Measurements from ENCODE around the gene COL12A1. TPM values are rescaled to one million over a fixed set of nuclear protein-coding genes. Genes with fewer than 3 reads are reported as not detected.

COL12A1 gene
- total RNA-seq, 2 experiments from 2014 or later, result not detected

DNA sequence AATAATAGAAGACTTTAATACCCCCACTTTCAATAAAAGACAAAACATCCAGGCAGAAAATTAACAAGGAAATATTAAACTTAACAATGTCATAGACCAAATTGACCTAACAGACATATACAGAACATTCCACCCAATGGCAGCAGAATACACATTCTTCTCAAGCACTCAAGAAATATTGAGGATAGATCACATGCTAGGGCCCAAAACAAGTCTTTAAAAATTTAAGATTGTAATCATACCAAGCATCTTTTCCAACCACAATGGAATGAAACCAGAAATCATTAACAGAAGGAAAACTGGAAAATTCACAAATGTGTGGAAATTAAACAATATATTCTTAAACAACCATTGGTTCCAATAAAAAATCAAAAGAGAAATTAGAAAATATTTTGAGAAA lies 161.0 kb downstream of the COL12A1 start:
- Mint-ChIP-seq H3K36me3 (no peaks in the 10 kb centered on the region), H3K4me3 (no peak overlapping the region), H3K27me3 (no peaks in the 10 kb centered on the region), H3K27ac (no peak overlapping the region), H3K4me1 (no peaks in the 10 kb centered on the region), H3K9me3 (ENCODE audit: low read depth) (peaks cover 12% of the 10 kb centered on the region)
- DNase-seq, result no peak
- ATAC-seq, result no peak
- CTCF ChIA-PET, result no interaction called here

DNA sequence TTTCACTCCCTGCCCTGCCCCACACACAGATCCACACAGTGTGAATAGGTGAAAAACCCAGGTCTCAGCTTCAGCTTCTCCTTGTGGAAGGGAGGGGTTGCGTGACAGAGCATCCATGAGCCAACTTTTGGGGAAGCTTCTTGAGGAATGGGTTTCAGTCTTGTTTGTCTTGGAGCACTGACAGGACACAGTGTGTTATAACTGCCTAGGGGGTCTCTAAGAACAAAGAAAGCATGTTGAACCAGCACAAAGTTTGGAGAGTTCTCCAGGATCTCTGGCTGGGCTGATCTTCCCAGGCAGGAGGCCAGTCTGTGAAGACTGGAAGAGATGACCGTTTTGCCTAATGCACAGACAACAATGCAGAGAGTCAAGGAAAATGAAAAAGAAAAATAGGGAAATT lies 164.5 kb downstream of the COL12A1 start:
- H3K9me3 Mint-ChIP-seq (ENCODE audit: low read depth), result peaks cover 12% of the 10 kb centered on the region
- DNase-seq, result no peak
- no peak overlapping the region for H3K4me3 Mint-ChIP-seq
- CTCF ChIA-PET, result no interaction called here
- H3K36me3 Mint-ChIP-seq, result no peaks in the 10 kb centered on the region
- ATAC-seq, result no peak
- no peaks in the 10 kb centered on the region for H3K4me1 Mint-ChIP-seq
- H3K27ac Mint-ChIP-seq, result no peak overlapping the region
- no peaks in the 10 kb centered on the region for H3K27me3 Mint-ChIP-seq

Other genes with a start within 250 kb of the COL12A1 start
- 100 to 1,000 TPM; 377 to 456 TPM for gene COX7A2, start 37.7 kb upstream of the COL12A1 start, total RNA-seq
- gene TMEM30A, start 78.7 kb upstream of the COL12A1 start, total RNA-seq, result 10 to 100 TPM; 39.9 to 54.4 TPM

Measured in activated CD8-positive, alpha-beta memory T cell treated with anti-CD3 and anti-CD28 coated beads, Interleukin-2, amount 10 ng/mL, durations not matched to agents 7 days and 5 days (primary cell).